Fibroblast of the conjunctiva (primary cell): ENCODE data around the gene SCARB2.
A peak's percentile ranks its signal among the peaks of the same experiment; 100 is the strongest.

Source experiments
- DNase-seq: peaks from one replicate; pipeline ENCODE4 v3.0.0-alpha.2; 2010; ENCODE audit warnings: low read depth

Gene SCARB2

DNA sequence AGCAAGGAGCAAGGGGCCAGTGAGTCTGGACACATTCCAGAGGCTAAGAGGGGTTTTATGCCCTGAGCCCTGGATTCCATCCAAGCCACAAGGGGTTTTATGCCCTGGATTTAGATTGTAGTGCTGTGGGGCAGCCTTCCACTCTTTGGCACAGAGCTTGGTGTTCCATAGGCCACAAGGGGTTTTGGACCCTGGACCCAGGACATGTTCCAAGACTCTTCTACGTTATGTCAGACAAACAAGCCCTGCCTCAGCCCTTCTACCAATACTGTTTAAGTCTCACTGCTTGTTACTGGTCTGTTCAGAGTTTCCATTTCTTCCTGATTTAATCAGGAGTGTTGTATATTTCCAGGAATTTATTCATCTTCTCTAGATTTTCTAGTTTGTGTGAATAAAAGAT is 12.8 kb upstream of the SCARB2 start:
- no peak for DNase-seq

DNA sequence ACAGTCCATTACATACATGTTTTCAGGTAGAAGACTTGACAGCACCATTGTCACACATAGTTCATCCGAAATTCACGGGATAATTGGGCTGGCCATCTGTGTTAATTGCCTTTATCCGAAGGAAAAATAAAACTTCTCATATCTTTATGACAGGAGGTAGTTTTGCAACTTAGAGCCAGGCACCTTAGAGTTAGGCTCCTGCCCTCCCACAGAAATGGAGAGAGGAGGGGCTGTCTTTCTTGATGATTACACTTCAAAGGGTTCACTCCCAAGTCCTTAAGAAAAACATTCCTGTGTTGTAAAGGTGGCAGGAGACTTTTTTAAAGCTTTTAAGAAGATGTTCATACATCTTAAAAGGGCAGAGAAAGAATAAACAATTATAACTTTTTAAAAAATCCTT is 10.5 kb upstream of the SCARB2 start:
- DNase-seq = no peak

DNA sequence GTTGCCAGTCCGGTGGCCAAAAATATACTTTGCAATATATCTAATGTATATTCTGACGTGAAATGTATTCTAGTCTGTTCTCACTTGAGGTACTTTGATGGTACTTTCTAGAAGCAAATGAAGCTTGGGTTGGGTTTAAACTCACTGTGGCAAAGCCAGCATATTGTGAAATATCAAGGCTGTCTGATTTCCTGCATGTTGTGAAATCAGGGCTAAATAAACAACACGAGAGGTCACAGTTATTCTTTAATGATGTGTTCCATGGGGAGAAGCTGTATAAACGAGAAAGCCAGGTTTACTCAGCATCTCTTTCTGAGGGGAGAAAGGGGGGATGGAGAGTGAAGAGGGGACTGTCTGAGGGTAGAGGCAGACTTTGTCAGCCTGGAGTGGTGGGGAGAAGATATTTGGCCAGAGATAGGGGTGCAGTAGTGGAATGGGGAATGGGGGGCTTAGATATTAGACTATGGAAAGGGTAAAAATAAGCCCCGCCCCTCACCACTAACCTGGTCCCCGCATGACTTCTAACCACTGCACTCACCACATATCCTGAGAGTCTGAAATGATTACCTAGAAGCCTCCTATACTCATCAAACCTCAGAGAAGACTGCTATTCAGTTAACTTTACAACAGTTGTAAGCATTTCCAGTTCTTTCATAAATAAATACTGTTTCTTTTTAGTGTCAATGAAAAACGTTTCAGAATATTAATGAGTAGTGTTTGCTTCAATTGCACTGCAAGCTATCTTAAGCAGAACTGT is 5.9 kb upstream of the SCARB2 start:
- peak; percentile 55 for DNase-seq

- no peak for DNase-seq
Measured at GRCh38 chr4:76216975-76217814, 3.6 kb upstream of the SCARB2 start.

GRCh38 chr4:76216524-76216923 is 2.9 kb upstream of the SCARB2 start:
- DNase-seq = no peak

DNA sequence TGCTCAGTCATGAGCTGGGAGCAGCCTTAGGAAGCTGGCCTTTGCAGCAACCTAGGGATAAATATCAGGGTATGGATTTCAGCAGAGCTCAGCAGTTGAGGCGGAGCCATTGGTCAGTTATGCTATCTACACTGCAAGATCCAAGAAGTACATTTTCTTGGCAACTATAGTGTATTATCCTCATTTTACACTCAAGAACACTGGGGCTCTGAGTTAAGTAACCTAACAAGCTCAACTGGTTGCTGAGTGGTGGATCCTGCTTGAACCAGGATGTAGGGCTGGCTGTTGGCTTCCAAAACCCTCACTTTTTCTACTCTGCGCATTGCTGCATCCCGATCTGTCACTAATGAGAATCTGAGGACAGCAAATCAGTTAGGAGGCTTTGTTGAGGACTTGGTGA is 1.5 kb upstream of the SCARB2 start:
- no peak for DNase-seq

GRCh38 chr4:76214177-76214675 is 602 bp upstream of the SCARB2 start:
- no peak for DNase-seq

DNA sequence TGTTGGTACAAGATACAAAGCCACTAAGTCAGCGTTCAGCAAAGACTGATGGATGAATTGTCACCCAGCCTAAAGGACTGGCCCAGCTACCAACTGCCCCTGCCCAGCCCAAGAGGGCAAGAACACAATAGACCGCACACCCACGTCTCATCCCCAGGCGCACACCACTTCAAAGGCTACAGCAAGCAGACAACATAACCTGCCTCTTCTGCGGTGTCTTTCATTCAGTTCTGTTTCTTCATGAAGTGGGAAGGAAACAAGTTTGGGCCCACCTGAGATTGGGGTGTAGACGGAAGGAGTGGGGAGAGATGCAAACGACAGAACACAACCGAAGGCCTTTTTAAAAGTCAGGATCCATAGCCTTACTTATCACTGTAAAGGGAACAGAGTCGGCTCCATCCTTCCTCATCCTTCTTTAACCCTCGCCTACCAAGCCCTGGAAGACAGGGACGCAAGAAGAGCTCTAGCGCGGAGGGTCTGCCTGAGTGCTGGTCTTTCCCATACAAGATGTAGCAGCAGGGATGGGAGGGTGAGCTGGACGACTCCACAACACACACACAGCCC is 691 bp downstream of the SCARB2 start:
- DNase-seq = no peak

DNA sequence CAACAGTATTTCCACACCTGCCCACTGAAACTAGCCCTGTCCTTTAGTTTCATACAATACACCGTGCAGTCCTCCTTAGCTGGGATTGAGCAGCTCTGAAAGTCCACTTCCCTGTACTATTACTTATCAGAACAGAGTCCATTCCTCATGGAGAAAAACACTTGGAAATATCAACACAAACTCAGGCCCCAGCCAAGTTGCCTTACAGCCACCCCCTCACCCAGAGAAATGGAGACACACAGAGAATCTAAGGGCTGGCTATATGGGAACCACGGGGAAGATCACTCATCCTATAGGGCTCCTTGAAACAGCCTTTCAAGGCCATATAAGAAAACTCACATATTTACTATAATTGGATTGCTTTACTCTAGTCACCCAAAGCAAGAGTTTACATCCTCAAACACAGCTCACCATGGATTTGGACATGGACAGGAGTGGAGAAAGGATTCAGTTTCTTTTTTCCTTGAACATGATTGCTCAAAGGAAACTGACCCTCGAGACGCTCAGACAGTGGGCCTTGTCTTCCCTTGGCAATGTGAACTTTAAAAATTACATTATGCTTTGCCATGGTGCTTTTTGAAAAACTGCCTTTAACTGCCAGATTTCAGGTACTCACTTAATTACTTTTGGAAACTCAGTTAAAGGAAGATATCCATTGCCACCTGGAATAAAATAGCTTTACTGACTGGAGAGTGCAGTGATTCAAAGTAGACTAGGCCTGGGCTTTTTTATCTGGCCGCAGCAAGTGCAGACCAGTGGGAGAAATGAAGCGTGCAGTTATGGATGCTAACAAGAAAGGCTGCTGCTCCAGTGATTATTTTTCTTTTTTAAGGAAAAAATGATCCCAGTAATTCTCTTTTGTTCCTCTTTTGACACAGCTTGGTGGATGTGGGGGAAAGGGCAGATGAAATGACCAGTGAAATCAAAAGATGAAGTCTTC is 1.6 kb downstream of the SCARB2 start:
- DNase-seq = no peak

DNA sequence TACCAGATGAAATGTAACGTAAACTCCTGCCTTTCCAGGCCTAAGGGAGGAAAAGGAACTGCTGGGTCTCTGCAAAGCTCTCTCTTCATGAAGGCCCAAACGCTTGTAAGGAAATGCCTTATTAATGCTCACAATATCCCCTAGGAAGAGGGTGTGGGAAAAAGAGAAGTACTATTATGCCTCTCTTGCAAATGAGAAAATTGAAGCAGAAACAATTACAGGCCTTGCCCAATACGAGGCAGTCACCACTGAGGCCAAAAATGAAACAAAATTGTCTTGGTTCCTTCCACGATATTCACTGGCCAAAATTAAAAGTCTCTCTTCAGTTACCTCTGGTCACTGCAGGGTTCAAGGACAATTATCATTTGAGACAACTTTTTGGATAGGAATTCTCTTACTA is 3.2 kb downstream of the SCARB2 start:
- DNase-seq = no peak

DNA sequence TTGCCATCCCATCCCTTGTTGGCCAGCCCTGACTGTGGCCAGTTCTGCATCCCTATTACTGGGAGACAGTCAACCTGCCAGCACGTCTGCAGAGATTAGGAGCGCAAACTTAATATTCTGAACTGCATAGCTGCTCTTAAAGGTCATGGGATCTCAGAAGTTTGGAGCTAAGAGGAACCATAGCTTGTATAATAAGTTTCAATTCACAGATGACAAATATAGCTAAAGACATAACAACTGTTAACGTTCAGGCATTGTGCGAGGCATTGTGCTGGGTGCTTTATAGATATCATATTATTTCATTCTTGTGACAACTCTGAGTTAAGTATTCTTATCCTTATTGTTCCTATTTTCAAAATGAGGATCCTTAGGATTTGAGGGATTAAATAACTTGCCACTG is 3.7 kb downstream of the SCARB2 start:
- DNase-seq = no peak

- peak; percentile 73 for DNase-seq
Measured at GRCh38 chr4:76208005-76208765, 5.4 kb downstream of the SCARB2 start.

GRCh38 chr4:76207549-76207948 is 6.1 kb downstream of the SCARB2 start:
- no peak for DNase-seq

- no peak for DNase-seq
Measured at GRCh38 chr4:76206222-76206942, 7.2 kb downstream of the SCARB2 start.

DNA sequence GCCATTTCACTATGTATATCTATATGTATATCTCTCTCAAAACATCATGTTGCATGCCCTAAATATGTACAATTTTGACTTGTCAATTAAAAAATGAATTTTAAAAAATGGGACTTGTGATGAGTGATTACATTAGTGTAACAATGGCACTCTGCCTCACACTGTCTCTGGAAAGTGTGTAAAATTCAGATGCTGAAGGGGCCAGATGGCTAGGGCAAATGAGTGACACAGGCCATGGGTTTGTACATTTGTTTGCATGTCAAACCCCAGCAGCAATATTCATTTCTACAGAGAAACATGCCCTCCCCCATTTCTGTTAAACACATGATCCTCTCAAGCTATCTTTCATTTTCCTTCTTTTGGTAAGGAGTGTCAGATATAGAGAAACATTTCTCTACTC is 8.1 kb downstream of the SCARB2 start:
- DNase-seq = no peak

DNA sequence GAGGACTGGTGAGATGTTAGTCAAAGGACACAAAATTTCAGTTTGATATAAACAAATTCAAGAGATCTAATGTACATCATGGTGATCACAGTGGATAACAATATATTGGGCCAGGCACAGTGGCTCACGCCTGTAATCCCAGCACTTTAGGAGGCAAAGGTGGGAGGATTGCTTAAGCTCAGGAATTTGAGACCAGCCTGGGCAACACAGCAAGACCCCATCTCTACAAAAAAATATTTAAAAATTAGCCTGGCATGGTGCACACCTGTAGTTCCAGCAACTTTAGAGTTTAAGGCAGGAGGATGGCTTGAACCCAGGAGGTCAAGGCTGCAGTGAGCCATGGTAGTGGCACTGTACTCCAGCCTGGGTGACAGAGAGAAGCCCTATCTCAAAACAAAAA is 8.7 kb downstream of the SCARB2 start:
- no peak for DNase-seq

GRCh38 chr4:76203541-76203940 is 10.1 kb downstream of the SCARB2 start:
- no peak for DNase-seq

DNA sequence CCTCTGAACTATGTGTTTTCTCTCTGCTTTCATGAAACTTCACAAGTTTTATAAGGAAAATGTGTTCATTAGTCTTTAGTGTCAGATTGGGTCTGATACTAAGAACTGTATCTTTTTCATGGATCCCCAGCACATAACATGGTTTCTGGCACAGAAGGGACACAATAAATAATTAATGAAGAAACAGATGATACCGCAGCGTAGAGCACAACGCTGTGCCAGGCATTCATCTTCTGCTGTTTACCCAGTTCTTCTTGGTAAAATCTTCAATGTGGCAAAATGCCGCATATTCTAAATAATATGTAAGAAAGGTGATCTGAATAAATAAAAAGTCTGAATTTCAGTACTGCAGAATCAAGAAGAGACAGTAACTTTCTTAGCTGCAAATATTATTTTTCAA is 12.3 kb downstream of the SCARB2 start:
- DNase-seq = no peak

DNA sequence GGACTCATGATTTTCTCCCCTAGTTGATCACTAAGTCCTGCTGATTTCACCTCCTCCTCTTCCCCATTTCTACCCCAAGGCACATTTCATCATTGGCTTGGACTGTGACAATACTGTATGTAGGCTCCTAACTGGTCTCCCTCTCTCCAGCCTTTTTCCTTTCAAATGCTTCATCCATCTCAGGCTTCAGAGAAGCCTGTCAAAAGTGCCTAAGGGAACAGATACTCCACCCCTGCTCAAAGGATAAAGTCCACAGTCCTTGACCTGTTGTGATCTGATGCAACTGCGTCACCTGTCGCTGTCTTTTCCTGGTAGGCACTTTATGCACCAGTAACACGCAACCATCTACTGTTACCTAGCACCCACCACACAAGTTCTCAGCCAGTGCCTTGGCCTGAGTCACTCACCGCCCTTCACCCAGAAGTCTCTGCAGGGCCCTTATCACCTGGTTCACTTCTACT is 12.8 kb downstream of the SCARB2 start:
- DNase-seq = no peak

DNA sequence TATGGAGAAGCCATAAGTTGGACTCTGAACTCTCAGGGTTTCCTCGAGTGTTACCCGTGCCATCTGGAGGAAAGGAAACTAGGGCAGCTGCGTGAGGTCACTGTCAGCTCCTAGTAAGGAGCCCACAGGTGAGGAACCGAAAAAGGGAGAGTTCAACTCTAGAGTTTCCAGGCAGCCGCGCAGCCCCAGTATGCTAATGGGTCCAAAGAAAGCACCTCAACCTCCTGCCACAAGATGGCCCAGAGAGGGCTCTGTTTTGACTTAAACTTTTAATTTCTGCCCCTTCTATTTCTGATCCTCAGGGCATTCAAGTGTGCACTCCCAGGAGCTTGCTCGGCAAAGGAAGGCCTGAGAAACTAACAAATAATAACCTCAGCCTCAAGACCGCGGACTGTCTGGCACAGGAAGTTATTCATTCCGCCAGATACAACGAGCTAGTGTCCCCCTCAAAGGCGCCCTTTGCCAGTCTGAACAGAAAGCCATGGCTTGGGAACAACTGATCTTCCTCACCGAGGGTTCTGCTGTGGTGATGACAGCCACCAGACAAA is 13.9 kb downstream of the SCARB2 start:
- DNase-seq = no peak
